Naive thymus-derived CD8-positive, alpha-beta T cell (primary cell): ENCODE data around the gene CACNG5. TPM values are rescaled to one million over a fixed set of nuclear protein-coding genes. Genes with fewer than 3 reads are reported as not detected.

Experiments used
- ATAC-seq, 2 donors: fragments of 150-1000 bp; cut with Tn5 transposase in 1 of 2; sonication (Bioruptor Pico), chemical (Tn5 transposase) in 1 of 2; 1 replicate in 1 of 2; 2 replicates in 1 of 2; pipeline ENCODE4 v1.10.0; 2021; ENCODE audit warnings: mild to moderate bottlenecking in 2 of 2, moderate library complexity in 2 of 2
- POLR2A ChIA-PET: fragments of 350-600 bp; sonication (Branson Sonifier 250); formaldehyde crosslinking; loops from one replicate; lab custom pipeline; 2021; ENCODE audit warnings: antibody characterized with exemption; lab: Charles Lee
- DNase-seq, 10 donors: peaks; one replicate each; pipeline versions ENCODE4 v3.0.0 to v3.0.0-alpha.2; 2020 to 2022
- H3K27ac Mint-ChIP-seq, 10 donors: one replicate each; pipeline ENCODE4 v1.8.0; 2020 to 2022; ENCODE audit warnings: mild to moderate bottlenecking in 10 of 10, mixed read lengths in 10 of 10, moderate library complexity in 4 of 10, inconsistent platforms in 1 of 10
- H3K27me3 Mint-ChIP-seq, 5 donors: one replicate each; pipeline ENCODE4 v1.8.0; 2021 to 2022; ENCODE audit warnings: mixed read lengths in 5 of 5
- H3K36me3 Mint-ChIP-seq, 3 donors: one replicate each; pipeline ENCODE4 v1.8.0; 2020 to 2022; ENCODE audit warnings: mixed read lengths in 3 of 3, mild to moderate bottlenecking in 2 of 3, inconsistent platforms in 1 of 3
- H3K4me1 Mint-ChIP-seq, 4 donors: one replicate each; pipeline ENCODE4 v1.8.0; 2021 to 2022; ENCODE audit warnings: mixed read lengths in 4 of 4
- H3K4me3 Mint-ChIP-seq, 10 donors: one replicate each; pipeline ENCODE4 v1.8.0; 2020 to 2022; ENCODE audit warnings: mild to moderate bottlenecking in 10 of 10, mixed read lengths in 10 of 10, moderate library complexity in 6 of 10, inconsistent platforms in 1 of 10
- H3K9me3 Mint-ChIP-seq, 9 donors: one replicate each; pipeline ENCODE4 v1.8.0; 2020 to 2022; ENCODE audit warnings: mixed read lengths in 9 of 9, mild to moderate bottlenecking in 3 of 9, inconsistent platforms in 1 of 9, moderate library complexity in 1 of 9
- polyA plus RNA-seq, 3 donors: library from polyadenylated mRNA; unstranded; fragments of 300-500 nt; fragmentation: Illumina TruSeq; gene quantifications; one replicate each; pipeline ENCODE4 v1.2.3, GENCODE V29; 2021
- total RNA-seq, 8 experiments: library from RNA in 2 of 8; stranded (reverse) in 2 of 8; gene quantifications; one replicate each; pipeline ENCODE4 v1.2.3 and lab custom pipeline; 2021 to 2026

Gene CACNG5
- total and polyA plus RNA-seq, 5 experiments from 2014 or later, result not detected

GRCh38 chr17:66858226-66859083, 23.5 kb downstream of the CACNG5 start:
- H3K36me3 Mint-ChIP-seq, result peaks cover 0 to 1% (median 0%) of the 10 kb centered on the region in 3 donors
- peaks cover 0 to 9% (median 3%) of the 10 kb centered on the region in 9 donors for H3K9me3 Mint-ChIP-seq
- no peak for ATAC-seq
- DNase-seq, result no peak
- peaks cover 0 to 10% (median 5%) of the 10 kb centered on the region in 5 donors for H3K27me3 Mint-ChIP-seq
- no peak overlapping the region for H3K27ac Mint-ChIP-seq
- POLR2A ChIA-PET, result interaction anchor here (0.6 kb wide), 1 partner anchor 15 kb away, joined by 3 read pairs; no protein-coding TSS in a partner anchor
- H3K4me1 Mint-ChIP-seq, result no peaks in the 10 kb centered on the region
- no peak overlapping the region for H3K4me3 Mint-ChIP-seq

DNA sequence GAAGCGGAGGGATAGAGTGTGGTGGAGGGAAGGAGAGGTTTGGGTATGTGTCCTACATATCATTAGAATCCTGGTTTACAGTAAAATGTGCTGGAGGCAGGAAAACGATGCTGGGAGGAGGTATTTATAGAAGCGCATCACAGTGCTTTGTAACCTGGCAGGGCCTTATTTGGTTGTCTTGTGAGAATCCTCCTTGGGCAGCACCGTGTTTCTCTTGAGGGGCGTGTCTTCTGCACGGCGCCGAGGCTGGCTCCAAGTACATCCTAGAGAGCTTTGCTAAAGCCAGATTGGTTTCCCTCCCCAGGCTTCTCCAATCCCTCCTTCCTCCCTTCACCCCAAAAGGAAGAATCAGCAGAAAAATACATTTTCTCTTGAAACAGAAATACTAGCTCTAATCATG, 24.4 kb downstream of the CACNG5 start:
- no peaks in the 10 kb centered on the region for H3K4me1 Mint-ChIP-seq
- no peak for ATAC-seq
- H3K27me3 Mint-ChIP-seq, result peaks cover 0 to 15% (median 8%) of the 10 kb centered on the region in 5 donors
- peaks cover 2 to 17% (median 9%) of the 10 kb centered on the region in 9 donors for H3K9me3 Mint-ChIP-seq
- peaks cover 0 to 5% (median 2%) of the 10 kb centered on the region in 3 donors for H3K36me3 Mint-ChIP-seq
- no peak overlapping the region for H3K27ac Mint-ChIP-seq
- no peak overlapping the region for H3K4me3 Mint-ChIP-seq
- DNase-seq, result no peak
- POLR2A ChIA-PET, result no interaction called here

GRCh38 chr17:66860204-66860603, 25.3 kb downstream of the CACNG5 start:
- no peak for DNase-seq
- H3K27me3 Mint-ChIP-seq, result peaks cover 0 to 15% (median 8%) of the 10 kb centered on the region in 5 donors
- POLR2A ChIA-PET, result no interaction called here
- H3K9me3 Mint-ChIP-seq, result peaks cover 3 to 24% (median 11%) of the 10 kb centered on the region in 9 donors
- H3K4me3 Mint-ChIP-seq, result no peak overlapping the region
- H3K36me3 Mint-ChIP-seq, result peaks cover 0 to 7% (median 4%) of the 10 kb centered on the region in 3 donors
- no peak overlapping the region for H3K27ac Mint-ChIP-seq
- no peak for ATAC-seq
- no peaks in the 10 kb centered on the region for H3K4me1 Mint-ChIP-seq

- Mint-ChIP-seq H3K27me3 (peaks cover 2 to 42% (median 14%) of the 10 kb centered on the region in 5 donors), H3K4me1 (peaks cover 0 to 1% (median 0%) of the 10 kb centered on the region in 4 donors), H3K27ac (no peak overlapping the region), H3K4me3 (no peak overlapping the region), H3K36me3 (peaks cover 0 to 9% (median 4%) of the 10 kb centered on the region in 3 donors), H3K9me3 (peaks cover 4 to 37% (median 11%) of the 10 kb centered on the region in 9 donors)
- no peak for DNase-seq
- POLR2A ChIA-PET, result no interaction called here
- no peak for ATAC-seq
Observed at GRCh38 chr17:66863820-66864219, 28.9 kb downstream of the CACNG5 start.

DNA sequence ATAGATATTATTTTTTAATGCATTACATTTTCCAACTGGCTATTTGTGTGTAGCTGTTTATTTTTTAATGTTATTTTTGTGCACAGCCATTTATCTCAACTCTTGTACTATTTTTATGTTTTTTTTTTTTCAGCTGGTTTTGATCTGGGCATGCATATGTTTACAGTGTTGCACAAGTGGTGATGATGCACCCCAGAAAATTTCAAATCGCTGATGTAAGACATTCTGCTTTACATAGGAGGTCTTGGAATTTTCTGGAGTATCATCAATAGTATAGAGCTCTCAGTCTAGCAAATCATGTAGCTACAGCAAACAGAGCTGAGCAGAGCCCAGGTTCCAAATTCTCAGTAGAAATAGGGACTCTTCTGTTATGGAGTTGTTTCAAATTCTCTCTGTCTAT, 30.2 kb downstream of the CACNG5 start:
- Mint-ChIP-seq H3K9me3 (peaks cover 4 to 37% (median 11%) of the 10 kb centered on the region in 9 donors), H3K4me1 (peaks cover 0 to 1% (median 0%) of the 10 kb centered on the region in 4 donors), H3K27me3 (peaks cover 9 to 55% (median 20%) of the 10 kb centered on the region in 5 donors), H3K36me3 (peaks cover 0 to 11% (median 4%) of the 10 kb centered on the region in 3 donors), H3K27ac (no peak overlapping the region), H3K4me3 (no peak overlapping the region)
- no peak for DNase-seq
- ATAC-seq, result no peak
- POLR2A ChIA-PET, result no interaction called here

DNA sequence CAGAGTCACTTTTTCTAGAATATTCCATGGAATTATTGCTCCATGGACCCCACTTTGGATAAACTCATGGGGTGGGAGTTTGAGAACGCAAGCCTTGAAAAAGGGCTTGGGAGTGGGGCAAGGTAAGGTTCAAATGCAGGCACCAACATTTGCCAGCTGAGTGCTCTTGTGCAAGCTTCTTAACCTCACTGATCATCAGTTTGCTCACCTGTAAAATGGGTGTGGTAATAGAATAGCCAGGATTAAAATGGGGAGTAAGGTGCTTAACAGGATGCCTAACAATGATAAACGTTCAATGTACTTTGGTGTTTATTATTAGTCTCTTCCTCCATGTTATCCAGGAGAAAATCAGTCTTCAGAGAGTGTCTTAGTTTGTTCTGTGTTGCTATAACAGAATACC, 39.0 kb downstream of the CACNG5 start:
- H3K36me3 Mint-ChIP-seq, result peaks cover 0 to 7% (median 0%) of the 10 kb centered on the region in 3 donors
- ATAC-seq (no peak), DNase-seq (no peak)
- POLR2A ChIA-PET, result no interaction called here
- H3K4me3 Mint-ChIP-seq, result no peak overlapping the region
- H3K27me3 Mint-ChIP-seq, result peaks cover 7 to 45% (median 13%) of the 10 kb centered on the region in 5 donors
- no peaks in the 10 kb centered on the region for H3K4me1 Mint-ChIP-seq
- no peak overlapping the region for H3K27ac Mint-ChIP-seq
- H3K9me3 Mint-ChIP-seq, result peaks cover 0 to 6% (median 2%) of the 10 kb centered on the region in 9 donors

DNA sequence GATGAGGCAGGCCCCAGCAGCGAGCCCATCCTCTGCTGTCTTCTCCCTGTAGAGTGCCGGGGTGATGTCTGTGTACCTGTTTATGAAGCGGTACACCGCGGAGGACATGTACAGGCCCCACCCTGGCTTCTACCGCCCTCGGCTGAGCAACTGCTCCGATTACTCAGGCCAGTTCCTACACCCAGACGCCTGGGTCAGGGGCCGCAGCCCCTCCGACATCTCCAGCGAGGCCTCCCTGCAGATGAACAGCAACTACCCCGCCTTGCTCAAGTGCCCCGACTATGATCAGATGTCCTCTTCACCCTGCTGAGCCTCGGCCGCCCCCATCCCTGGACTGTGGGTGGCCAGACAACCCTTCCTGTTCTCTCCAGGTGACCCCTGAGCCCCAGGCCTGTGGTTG, 50.0 kb downstream of the CACNG5 start:
- peaks cover 0 to 4% (median 2%) of the 10 kb centered on the region in 3 donors for H3K36me3 Mint-ChIP-seq
- peaks cover 0 to 14% (median 7%) of the 10 kb centered on the region in 9 donors for H3K9me3 Mint-ChIP-seq
- H3K27me3 Mint-ChIP-seq, result peaks cover 0 to 14% (median 2%) of the 10 kb centered on the region in 5 donors
- H3K4me1 Mint-ChIP-seq, result no peaks in the 10 kb centered on the region
- POLR2A ChIA-PET, result no interaction called here
- H3K4me3 Mint-ChIP-seq, result no peak overlapping the region
- no peak overlapping the region for H3K27ac Mint-ChIP-seq
- no peak for DNase-seq
- no peak for ATAC-seq

DNA sequence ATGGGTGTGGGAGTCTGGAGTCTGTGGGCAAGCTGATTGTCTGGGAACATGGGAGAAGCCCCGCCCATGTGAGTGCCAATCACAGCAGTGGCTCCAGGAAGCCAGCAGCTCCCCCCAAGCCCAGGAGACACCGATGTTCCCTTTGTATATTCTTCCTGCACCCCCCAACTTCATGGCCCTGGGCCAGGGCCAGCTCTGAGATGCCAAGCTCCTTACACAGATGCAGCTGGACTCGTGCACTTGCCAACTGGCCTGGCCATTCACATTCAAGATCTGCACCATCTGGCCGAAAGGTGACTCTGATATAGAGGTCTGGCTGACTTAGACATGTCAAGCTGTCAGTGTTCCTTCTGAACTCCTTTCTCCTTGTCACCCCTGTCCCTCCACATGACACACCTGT, 50.5 kb downstream of the CACNG5 start:
- Mint-ChIP-seq H3K36me3 (peaks cover 0 to 4% (median 0%) of the 10 kb centered on the region in 3 donors), H3K4me3 (no peak overlapping the region), H3K9me3 (peaks cover 0 to 12% (median 7%) of the 10 kb centered on the region in 9 donors), H3K27ac (peak overlapping the region in 1 of 10 donors; percentile 33), H3K27me3 (peaks cover 0 to 14% (median 2%) of the 10 kb centered on the region in 5 donors), H3K4me1 (no peaks in the 10 kb centered on the region)
- DNase-seq, result no peak
- POLR2A ChIA-PET, result no interaction called here
- ATAC-seq, result no peak

DNA sequence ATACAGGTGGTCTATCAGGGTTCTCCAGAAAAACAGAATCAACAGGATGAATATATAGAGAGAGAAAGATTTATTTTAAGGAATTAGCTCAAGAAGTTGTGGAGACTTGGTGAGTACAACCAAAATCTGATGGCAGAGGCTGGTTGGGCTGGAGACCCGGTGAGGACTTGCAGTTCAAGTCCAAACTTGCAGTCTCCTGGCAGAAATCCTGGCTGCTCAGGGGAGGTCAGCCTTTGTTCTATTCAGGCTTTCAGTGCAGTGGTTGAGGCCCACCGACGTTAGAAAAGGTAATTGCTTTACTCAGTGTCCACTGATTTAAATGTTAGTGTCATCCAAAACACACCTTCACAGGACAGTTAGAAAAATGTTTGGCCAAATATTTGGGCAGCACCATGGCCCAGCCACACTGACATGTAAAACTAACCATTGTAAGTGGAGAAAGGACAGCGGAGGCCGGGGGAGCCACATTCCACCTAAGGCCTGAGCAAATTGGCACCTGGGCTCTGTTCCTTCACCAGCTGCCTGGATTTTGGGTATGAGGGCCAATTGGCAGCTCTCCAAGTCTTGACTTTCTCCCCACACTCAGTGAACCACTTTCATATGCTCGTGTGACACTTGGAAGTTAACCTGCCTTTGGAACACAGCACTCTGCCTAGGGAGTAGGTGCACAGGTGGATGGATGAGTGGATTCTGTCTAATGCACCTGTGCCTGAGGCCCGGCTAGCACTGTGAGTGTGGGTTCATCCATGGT, 54.7 kb downstream of the CACNG5 start:
- Mint-ChIP-seq H3K9me3 (peaks cover 0 to 1% (median 0%) of the 10 kb centered on the region in 9 donors), H3K36me3 (no peaks in the 10 kb centered on the region), H3K27me3 (peaks cover 0 to 1% (median 0%) of the 10 kb centered on the region in 5 donors), H3K4me3 (no peak overlapping the region), H3K4me1 (no peaks in the 10 kb centered on the region), H3K27ac (no peak overlapping the region)
- POLR2A ChIA-PET, result no interaction called here
- ATAC-seq, result no peak
- no peak for DNase-seq

DNA sequence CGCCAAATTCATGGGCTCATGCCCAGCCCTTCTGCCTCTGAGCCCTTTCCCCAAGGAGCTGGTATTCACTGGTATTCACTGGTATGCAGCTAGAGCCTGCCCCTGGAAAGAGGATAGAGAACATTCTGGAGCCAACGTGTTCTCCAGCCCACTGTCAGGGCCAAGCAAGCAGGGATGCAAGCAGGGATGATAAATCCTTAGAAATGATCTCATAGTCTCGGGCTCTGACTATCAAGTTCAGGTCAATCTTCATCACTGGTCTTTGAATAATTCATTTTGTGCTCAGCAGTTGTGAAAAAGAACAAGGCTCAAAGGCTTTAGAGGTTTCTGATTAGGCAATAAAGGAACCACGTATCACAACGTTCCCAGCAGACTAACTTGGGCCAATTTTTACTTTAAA, 57.3 kb downstream of the CACNG5 start:
- POLR2A ChIA-PET, result no interaction called here
- H3K4me3 Mint-ChIP-seq, result no peak overlapping the region
- peaks cover 0 to 1% (median 0%) of the 10 kb centered on the region in 9 donors for H3K9me3 Mint-ChIP-seq
- DNase-seq, result no peak
- H3K4me1 Mint-ChIP-seq, result no peaks in the 10 kb centered on the region
- peak overlapping the region in 1 of 10 donors; percentile 21 for H3K27ac Mint-ChIP-seq
- no peaks in the 10 kb centered on the region for H3K36me3 Mint-ChIP-seq
- H3K27me3 Mint-ChIP-seq, result peaks cover 0 to 4% (median 3%) of the 10 kb centered on the region in 5 donors
- ATAC-seq, result no peak

DNA sequence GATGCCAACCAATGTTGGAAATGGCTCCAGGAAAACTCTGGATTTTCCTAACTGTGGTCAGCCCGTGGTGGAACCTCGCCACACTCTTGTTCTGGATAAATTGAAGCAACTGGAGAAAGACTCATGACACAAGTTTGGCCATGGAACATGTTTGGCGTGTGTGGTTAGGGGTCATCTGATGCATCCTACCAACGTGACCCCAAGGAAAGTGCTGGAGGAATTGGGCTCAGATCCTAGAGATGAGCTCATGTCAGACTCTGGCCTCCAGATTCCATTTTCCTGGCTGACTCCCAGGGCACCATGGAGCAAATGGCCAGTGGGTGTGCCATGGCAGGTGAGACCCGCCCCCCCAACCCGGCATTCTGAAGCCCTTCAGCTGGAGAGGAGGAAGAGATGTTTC, 58.5 kb downstream of the CACNG5 start:
- H3K4me1 Mint-ChIP-seq, result no peaks in the 10 kb centered on the region
- H3K27me3 Mint-ChIP-seq, result peaks cover 0 to 7% (median 3%) of the 10 kb centered on the region in 5 donors
- ATAC-seq (no peak), DNase-seq (no peak)
- peaks cover 0 to 1% (median 0%) of the 10 kb centered on the region in 9 donors for H3K9me3 Mint-ChIP-seq
- no peak overlapping the region for H3K4me3 Mint-ChIP-seq
- POLR2A ChIA-PET, result no interaction called here
- H3K27ac Mint-ChIP-seq, result no peak overlapping the region
- H3K36me3 Mint-ChIP-seq, result no peaks in the 10 kb centered on the region

GRCh38 chr17:66893863-66894262, 58.9 kb downstream of the CACNG5 start:
- Mint-ChIP-seq H3K27me3 (peaks cover 0 to 7% (median 3%) of the 10 kb centered on the region in 5 donors), H3K36me3 (no peaks in the 10 kb centered on the region), H3K4me3 (no peak overlapping the region), H3K9me3 (no peaks in the 10 kb centered on the region), H3K4me1 (no peaks in the 10 kb centered on the region), H3K27ac (no peak overlapping the region)
- ATAC-seq (no peak), DNase-seq (no peak)
- POLR2A ChIA-PET, result no interaction called here

DNA sequence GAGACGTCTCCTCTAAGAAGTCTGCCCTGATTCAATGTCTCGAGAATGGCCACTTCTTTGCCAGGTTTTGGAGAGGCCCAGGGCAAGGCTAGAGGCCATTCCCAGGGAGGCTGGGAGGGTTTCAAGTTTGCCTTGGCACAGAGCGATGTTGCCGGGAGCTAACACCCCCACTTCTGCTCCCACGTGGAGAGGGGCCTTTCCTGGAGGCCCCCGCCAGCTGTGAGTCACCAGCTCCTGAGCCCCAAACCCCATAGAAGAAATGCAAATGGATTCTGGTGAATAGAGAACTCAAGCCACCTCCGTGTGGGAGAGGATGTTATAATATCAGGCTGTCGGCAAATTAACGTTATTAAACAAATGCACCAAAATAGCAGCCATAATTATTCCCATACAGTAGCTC, 62.2 kb downstream of the CACNG5 start:
- POLR2A ChIA-PET, result no interaction called here
- ATAC-seq (no peak), DNase-seq (no peak)
- H3K4me3 Mint-ChIP-seq, result no peak overlapping the region
- peaks cover 0 to 7% (median 4%) of the 10 kb centered on the region in 5 donors for H3K27me3 Mint-ChIP-seq
- H3K9me3 Mint-ChIP-seq, result no peaks in the 10 kb centered on the region
- H3K27ac Mint-ChIP-seq, result no peak overlapping the region
- H3K4me1 Mint-ChIP-seq, result no peaks in the 10 kb centered on the region
- H3K36me3 Mint-ChIP-seq, result no peaks in the 10 kb centered on the region
